ENCODE measurements around the gene F11R. TPM values are rescaled to one million over a fixed set of nuclear protein-coding genes. Genes with fewer than 3 reads are reported as not detected.

The F11R gene
- total and polyA plus RNA-seq, 2 experiments from 2014 or later: 0.53 to 0.76 TPM

GRCh38 chr1:161039154-161039545 lies 18.2 kb upstream of the F11R start:
- WGBS, 2 experiments (ENCODE audit: low coverage in 1 of 2, low lambda C conversion rate in 2 of 2, missing lambda C conversion rate in 2 of 2): 23 to 24% methylated on average over 3 of the region's 3 CpGs
- Histone ChIP-seq H3K79me2 (ENCODE audit: insufficient read depth) (peaks cover 25% of the 10 kb centered on the region), H3K4me2 (ENCODE audit: unreplicated experiment) (no peak overlapping the region), H2AFZ (no peak overlapping the region), H3K9ac (no peak overlapping the region), H3K4me3 (no peak overlapping the region), H3K27ac (no peak overlapping the region), H3K4me1 (ENCODE audit: insufficient read depth) (peaks cover 4% of the 10 kb centered on the region), H3K9me3 (ENCODE audit: low read depth) (no peaks in the 10 kb centered on the region), H3K36me3 (ENCODE audit: low read depth) (peaks cover 7% of the 10 kb centered on the region; the same call in 1 of the 2 replicates), H3K27me3 (replicated peaks; ENCODE audit: insufficient read depth) (no peaks in the 10 kb centered on the region), H3F3A (ENCODE audit: insufficient read depth) (peaks cover 5% of the 10 kb centered on the region; the same call in 1 of the 2 replicates), H3K9me2 (ENCODE audit: insufficient read depth) (no peaks in the 10 kb centered on the region), H4K20me1 (ENCODE audit: insufficient read depth) (no peaks in the 10 kb centered on the region)
- no peak for DNase-seq
- TF ChIP-seq EZH2phosphoT487 (IDR thresholded peaks at IDR 0.05; ENCODE audit: insufficient read depth, low read depth) (no peak), EZH2 (IDR thresholded peaks at IDR 0.05; ENCODE audit: insufficient read depth, poor library complexity, severe bottlenecking) (no peak)
- in situ Hi-C loops (cut with MboI): no loop called here

DNA sequence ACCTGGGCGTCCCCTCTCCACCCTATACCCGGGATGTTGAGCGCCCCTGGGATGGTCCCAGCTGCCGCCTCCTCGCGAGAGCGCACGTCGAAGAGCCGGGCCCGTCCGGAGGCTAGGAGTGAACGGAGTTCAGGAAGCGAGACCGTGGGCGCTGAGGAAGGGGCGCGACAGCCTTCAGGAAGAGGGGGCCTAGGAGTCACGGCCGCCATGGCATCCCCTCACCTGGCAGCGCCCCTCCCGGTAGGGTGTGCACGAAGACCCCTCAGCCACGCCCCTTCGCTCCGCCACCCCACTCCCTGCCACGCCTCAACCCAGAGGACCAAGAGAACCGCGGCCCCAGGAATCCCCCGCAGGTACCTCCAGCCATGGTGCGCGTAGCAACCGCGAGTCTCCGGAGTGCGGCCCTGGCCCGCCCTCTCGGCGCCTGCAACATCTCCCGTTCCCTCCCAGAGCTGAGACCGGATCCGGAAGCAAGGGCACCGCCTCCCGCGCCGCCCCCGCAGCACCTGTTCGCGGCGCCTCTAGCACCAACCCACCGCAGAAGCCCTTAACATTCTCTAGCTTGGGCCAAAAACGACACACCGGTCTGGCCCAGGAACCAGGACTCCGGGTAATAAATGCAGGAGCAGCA lies 17.7 kb upstream of the F11R start, which contains the start of gene TSTD1:
Gene TSTD1, minus strand, starts transcription at position 442 of the 631 bp plus-strand sequence. Its CDS starts 75 bp downstream, at position 367.
- H3K27me3 ChIP-seq (replicated peaks; ENCODE audit: insufficient read depth): no peaks in the 10 kb centered on the region
- no peak for DNase-seq
- peaks cover 7% of the 10 kb centered on the region; the same call in 1 of the 2 replicates for H3K36me3 ChIP-seq (ENCODE audit: low read depth)
- in situ Hi-C loops (cut with MboI): no loop called here
- WGBS, 2 experiments (ENCODE audit: low coverage in 1 of 2, low lambda C conversion rate in 2 of 2, missing lambda C conversion rate in 2 of 2): 81 to 85% methylated on average over 42 to 53 of the region's 54 CpGs
- no peak within 1 kb of the TSS for H3K4me2 ChIP-seq (ENCODE audit: unreplicated experiment)
- H3K9ac ChIP-seq: no peak within 1 kb of the TSS
- H3K9me3 ChIP-seq (ENCODE audit: low read depth): no peaks in the 10 kb centered on the region
- no peaks in the 10 kb centered on the region for H3K4me1 ChIP-seq (ENCODE audit: insufficient read depth)
- H3F3A ChIP-seq (ENCODE audit: insufficient read depth): peaks cover 5% of the 10 kb centered on the region; the same call in 1 of the 2 replicates
- H3K4me3 ChIP-seq: no peak within 1 kb of the TSS
- TF ChIP-seq EZH2phosphoT487 (IDR thresholded peaks at IDR 0.05; ENCODE audit: insufficient read depth, low read depth) (no peak), EZH2 (IDR thresholded peaks at IDR 0.05; ENCODE audit: insufficient read depth, poor library complexity, severe bottlenecking) (no peak)
- no peaks in the 10 kb centered on the region for H3K9me2 ChIP-seq (ENCODE audit: insufficient read depth)
- H3K27ac ChIP-seq: no peak within 1 kb of the TSS
- peaks cover 20% of the 10 kb centered on the region for H3K79me2 ChIP-seq (ENCODE audit: insufficient read depth)
- H2AFZ ChIP-seq: no peak within 1 kb of the TSS
- H4K20me1 ChIP-seq (ENCODE audit: insufficient read depth): no peaks in the 10 kb centered on the region

GRCh38 chr1:161037661-161038522 lies 16.9 kb upstream of the F11R start:
- DNase-seq: no peak
- H3K9me3 ChIP-seq (ENCODE audit: low read depth): no peaks in the 10 kb centered on the region
- H3F3A ChIP-seq (ENCODE audit: insufficient read depth): peaks cover 5% of the 10 kb centered on the region; the same call in 1 of the 2 replicates
- peaks cover 7% of the 10 kb centered on the region; the same call in 1 of the 2 replicates for H3K36me3 ChIP-seq (ENCODE audit: low read depth)
- H3K4me2 ChIP-seq (ENCODE audit: unreplicated experiment): no peak overlapping the region
- no peak overlapping the region for H3K4me3 ChIP-seq
- no peaks in the 10 kb centered on the region for H3K27me3 ChIP-seq (replicated peaks; ENCODE audit: insufficient read depth)
- no peaks in the 10 kb centered on the region for H3K4me1 ChIP-seq (ENCODE audit: insufficient read depth)
- H3K27ac ChIP-seq: no peak overlapping the region
- no peak overlapping the region for H2AFZ ChIP-seq
- H4K20me1 ChIP-seq (ENCODE audit: insufficient read depth): no peaks in the 10 kb centered on the region
- 83 to 84% methylated on average over 20 to 21 of the region's 21 CpGs for WGBS, 2 experiments (ENCODE audit: low coverage in 1 of 2, low lambda C conversion rate in 2 of 2, missing lambda C conversion rate in 2 of 2)
- in situ Hi-C loops (cut with MboI): no loop called here
- H3K9ac ChIP-seq: no peak overlapping the region
- no peak for TF ChIP-seq EZH2 (IDR thresholded peaks at IDR 0.05; ENCODE audit: insufficient read depth, poor library complexity, severe bottlenecking)
- TF ChIP-seq EZH2phosphoT487 (IDR thresholded peaks at IDR 0.05; ENCODE audit: insufficient read depth, low read depth): no peak
- H3K79me2 ChIP-seq (ENCODE audit: insufficient read depth): peaks cover 13% of the 10 kb centered on the region
- no peaks in the 10 kb centered on the region for H3K9me2 ChIP-seq (ENCODE audit: insufficient read depth)

GRCh38 chr1:161033751-161034150 lies 12.8 kb upstream of the F11R start:
- Histone ChIP-seq H3K4me1 (ENCODE audit: insufficient read depth) (0 out of 2 replicates have a peak, but pooled peaks cover 4% of the 10 kb centered on the region), H3K9ac (no peak overlapping the region), H3K9me2 (ENCODE audit: insufficient read depth) (no peaks in the 10 kb centered on the region), H3K4me3 (no peak overlapping the region), H3K27me3 (replicated peaks; ENCODE audit: insufficient read depth) (no peaks in the 10 kb centered on the region), H3K36me3 (ENCODE audit: low read depth) (no peaks in the 10 kb centered on the region), H3K4me2 (ENCODE audit: unreplicated experiment) (no peak overlapping the region), H4K20me1 (ENCODE audit: insufficient read depth) (no peaks in the 10 kb centered on the region), H3F3A (ENCODE audit: insufficient read depth) (peaks cover 5% of the 10 kb centered on the region; the same call in 1 of the 2 replicates), H3K79me2 (ENCODE audit: insufficient read depth) (no peaks in the 10 kb centered on the region), H3K27ac (no peak overlapping the region), H3K9me3 (ENCODE audit: low read depth) (no peaks in the 10 kb centered on the region), H2AFZ (no peak overlapping the region)
- peak; percentile 16 for DNase-seq
- no peak for TF ChIP-seq EZH2 (IDR thresholded peaks at IDR 0.05; ENCODE audit: insufficient read depth, poor library complexity, severe bottlenecking)
- 89 to 90% methylated on average over 3 of the region's 3 CpGs for WGBS, 2 experiments (ENCODE audit: low coverage in 1 of 2, low lambda C conversion rate in 2 of 2, missing lambda C conversion rate in 2 of 2)
- in situ Hi-C loops (cut with MboI): no loop called here
